ENCODE measurements around the gene MICALL1.

MICALL1 gene

DNA sequence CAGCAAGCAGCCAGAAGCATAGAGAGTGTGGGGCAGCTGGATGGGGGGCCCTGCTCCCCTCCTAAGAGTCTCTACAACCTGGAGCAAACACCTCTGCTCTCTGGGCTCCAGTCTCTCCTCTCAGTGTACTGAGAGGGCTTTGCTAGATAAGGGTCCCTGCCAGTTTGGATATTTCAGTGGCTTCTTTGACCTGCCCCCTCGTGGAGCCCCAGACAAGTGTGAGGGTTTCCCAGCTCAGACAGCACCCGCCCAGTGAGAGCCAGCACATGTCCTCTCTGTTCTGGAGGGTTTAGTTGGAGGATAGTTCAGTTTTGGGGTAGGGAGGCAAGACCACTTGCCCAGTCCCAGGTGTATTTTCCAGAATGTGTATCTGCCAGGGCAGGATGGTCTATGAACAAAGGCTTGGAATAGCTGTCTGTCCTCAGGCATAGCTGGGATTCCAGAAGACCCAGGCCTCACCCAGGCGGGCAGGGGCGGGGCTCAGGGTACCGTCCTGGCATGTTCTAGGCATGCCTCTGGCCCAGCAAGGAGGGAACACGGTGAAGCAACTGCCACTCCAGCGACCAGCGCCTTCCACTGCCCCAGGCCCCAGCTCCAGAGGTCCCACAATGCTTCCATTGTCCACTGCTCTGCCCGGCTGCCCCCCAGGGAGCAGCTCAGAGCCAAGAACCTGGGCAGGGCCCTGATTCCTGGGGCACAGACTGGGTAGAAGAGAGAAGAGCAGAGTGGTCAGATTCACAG lies 7.5 kb upstream of the MICALL1 start:
- Histone ChIP-seq H3K36me3 (replicated peaks) (no peaks in the 10 kb centered on the region), H3K27ac (no peak overlapping the region), H3K4me3 (ENCODE audit: low read depth, low read length) (no peak overlapping the region), H3K27me3 (replicated peaks) (no peaks in the 10 kb centered on the region)
- TF ChIP-seq, protein P1, sequence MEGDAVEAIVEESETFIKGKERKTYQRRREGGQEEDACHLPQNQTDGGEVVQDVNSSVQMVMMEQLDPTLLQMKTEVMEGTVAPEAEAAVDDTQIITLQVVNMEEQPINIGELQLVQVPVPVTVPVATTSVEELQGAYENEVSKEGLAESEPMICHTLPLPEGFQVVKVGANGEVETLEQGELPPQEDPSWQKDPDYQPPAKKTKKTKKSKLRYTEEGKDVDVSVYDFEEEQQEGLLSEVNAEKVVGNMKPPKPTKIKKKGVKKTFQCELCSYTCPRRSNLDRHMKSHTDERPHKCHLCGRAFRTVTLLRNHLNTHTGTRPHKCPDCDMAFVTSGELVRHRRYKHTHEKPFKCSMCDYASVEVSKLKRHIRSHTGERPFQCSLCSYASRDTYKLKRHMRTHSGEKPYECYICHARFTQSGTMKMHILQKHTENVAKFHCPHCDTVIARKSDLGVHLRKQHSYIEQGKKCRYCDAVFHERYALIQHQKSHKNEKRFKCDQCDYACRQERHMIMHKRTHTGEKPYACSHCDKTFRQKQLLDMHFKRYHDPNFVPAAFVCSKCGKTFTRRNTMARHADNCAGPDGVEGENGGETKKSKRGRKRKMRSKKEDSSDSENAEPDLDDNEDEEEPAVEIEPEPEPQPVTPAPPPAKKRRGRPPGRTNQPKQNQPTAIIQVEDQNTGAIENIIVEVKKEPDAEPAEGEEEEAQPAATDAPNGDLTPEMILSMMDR (IDR thresholded peaks at IDR 0.05; ENCODE audit: low read depth, low read length, missing control alignments) = no peak
- no peak for DNase-seq
- in situ Hi-C loops (cut with HindIII; ENCODE audit: low pct_ligation_motif_present, low sequenced_read_pairs) = no loop called here

DNA sequence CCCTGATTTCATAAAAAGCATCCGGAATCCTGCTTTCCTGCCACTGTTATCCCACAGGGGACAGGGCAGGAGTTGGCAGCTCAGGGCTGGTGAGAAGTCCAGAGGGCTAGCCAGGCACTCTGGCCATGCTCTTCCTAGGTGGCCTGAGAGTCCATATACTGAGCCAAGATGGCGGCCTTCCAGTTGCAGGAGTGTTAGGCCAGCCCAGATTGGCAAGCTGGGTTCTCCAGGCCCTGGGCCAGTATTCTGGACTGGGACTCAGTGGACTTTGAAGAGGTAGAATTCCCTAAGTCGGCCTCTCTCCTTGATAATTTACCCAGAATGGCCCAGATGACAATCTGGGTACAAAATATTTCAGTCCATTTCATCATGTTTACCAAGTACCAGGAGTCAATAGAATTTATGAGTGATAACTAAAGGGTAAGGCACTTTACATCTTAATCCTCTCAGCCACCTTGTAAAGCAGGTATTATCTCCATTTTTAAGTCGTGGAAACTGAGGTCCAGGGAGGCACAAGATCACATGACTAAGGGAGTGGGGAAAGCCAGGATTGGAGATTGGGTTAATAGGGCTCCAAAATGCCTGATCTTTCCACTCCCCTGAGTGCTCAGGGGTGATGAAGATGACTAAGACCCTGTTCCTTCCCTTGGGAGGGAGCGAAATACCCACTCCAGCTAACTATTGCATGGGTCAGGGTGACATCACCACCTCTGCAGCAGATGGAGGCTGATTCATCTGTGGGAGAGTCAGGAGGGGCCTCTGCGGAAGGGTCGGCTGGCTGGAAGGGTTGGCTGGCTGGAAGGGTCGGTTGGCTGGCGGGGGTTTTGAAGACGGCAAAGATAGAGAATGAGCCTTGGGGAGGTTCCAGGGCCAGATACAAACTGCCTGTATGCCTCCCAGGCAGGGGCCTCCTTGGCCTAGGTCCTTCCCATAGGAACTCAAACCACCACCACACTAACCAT lies 1.2 kb upstream of the MICALL1 start:
- no peaks in the 10 kb centered on the region for H3K36me3 ChIP-seq (replicated peaks)
- H3K27ac ChIP-seq = peak overlapping the region; percentile 95
- H3K4me3 ChIP-seq (ENCODE audit: low read depth, low read length) = peak overlapping the region; percentile 44
- TF ChIP-seq, protein P1 (IDR thresholded peaks at IDR 0.05; ENCODE audit: low read depth, low read length, missing control alignments) = no peak
- in situ Hi-C loops (cut with HindIII; ENCODE audit: low pct_ligation_motif_present, low sequenced_read_pairs) = no loop called here
- H3K27me3 ChIP-seq (replicated peaks) = no peaks in the 10 kb centered on the region
- DNase-seq = peak; percentile 98

DNA sequence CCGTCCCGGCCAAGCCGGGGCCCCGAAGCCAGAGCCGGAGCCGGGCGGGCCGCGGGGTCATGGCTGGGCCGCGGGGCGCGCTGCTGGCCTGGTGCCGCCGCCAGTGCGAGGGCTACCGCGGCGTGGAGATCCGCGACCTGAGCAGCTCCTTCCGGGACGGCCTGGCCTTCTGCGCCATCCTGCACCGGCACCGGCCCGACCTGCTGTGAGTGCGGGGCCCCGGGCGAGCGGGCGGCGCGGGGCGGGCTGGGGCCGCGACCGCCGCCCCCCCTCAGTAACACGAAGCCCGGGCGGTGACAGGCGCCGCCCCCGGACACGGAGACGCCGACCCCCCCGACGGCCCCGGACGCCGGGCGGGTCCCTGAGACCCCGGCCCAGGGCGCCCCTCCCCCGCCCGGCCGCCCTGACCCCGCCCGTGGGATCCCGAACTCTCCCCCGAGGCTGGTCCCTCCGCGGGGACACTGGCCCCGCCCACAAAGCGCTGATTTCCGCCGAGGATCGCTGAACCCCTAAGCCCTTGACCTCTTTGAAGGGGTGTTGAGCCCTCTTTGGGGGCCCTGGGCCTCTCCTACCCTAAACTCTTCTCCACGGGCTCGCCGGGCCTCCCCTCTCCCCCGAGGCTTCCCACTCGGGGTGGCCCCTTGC lies 389 bp downstream of the MICALL1 start:
- peak overlapping the region; percentile 95 for H3K27ac ChIP-seq
- in situ Hi-C loops (cut with HindIII; ENCODE audit: low pct_ligation_motif_present, low sequenced_read_pairs) = no loop called here
- H3K36me3 ChIP-seq (replicated peaks) = no peaks in the 10 kb centered on the region
- H3K4me3 ChIP-seq (ENCODE audit: low read depth, low read length) = peak overlapping the region; percentile 69
- TF ChIP-seq, protein P1 (IDR thresholded peaks at IDR 0.05; ENCODE audit: low read depth, low read length, missing control alignments) = no peak
- H3K27me3 ChIP-seq (replicated peaks) = no peaks in the 10 kb centered on the region
- no peak for DNase-seq

DNA sequence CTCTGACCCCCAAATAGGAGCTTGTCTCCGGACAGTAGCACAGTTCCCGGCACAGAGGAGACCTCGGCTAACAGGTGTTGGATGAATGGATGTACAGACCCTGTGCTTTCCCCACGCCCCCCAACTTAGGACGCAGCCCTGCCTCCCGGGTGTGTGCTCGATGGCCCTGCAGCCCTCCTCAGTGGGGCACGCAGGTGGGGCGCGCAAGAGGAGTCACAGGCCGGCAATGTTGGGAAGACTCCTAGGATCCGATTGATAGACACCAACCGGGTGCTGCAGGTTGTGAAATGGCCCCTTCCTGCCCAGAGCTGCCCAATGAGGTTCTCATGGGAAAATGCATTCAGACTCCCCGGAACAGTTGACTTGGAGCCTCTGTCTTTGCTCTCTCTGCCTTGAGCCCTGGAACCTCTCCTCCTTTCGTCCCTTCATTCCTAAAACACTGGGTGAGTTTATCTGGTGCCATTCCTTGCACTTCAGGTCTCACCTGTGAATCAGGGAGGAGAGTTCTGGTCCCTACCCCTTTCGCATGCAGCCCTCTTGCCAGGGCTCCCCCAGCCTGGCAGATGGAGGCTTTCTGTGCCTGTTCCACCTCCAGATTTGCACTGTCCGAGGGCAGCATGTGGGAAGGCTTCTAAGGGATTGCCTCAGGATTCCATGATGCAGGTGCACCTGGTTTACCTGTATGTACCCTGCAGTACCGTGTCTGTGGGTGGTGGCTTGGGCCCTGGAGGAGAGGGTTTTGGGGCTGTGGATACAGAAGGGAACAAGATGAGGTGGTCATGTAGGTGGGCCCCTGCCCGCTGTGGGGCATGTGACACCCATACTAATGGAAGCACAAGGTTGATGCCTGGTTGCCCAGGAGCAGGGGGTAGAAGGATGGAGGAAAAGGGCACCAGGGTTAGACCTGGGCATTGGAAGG lies 1.2 kb downstream of the MICALL1 start:
- H3K27me3 ChIP-seq (replicated peaks) = no peaks in the 10 kb centered on the region
- peak overlapping the region; percentile 95 for H3K27ac ChIP-seq
- TF ChIP-seq, protein P1 (IDR thresholded peaks at IDR 0.05; ENCODE audit: low read depth, low read length, missing control alignments) = no peak
- in situ Hi-C loops (cut with HindIII; ENCODE audit: low pct_ligation_motif_present, low sequenced_read_pairs) = no loop called here
- H3K4me3 ChIP-seq (ENCODE audit: low read depth, low read length) = peak overlapping the region; percentile 69
- no peak for DNase-seq
- H3K36me3 ChIP-seq (replicated peaks) = peaks cover 8% of the 10 kb centered on the region

DNA sequence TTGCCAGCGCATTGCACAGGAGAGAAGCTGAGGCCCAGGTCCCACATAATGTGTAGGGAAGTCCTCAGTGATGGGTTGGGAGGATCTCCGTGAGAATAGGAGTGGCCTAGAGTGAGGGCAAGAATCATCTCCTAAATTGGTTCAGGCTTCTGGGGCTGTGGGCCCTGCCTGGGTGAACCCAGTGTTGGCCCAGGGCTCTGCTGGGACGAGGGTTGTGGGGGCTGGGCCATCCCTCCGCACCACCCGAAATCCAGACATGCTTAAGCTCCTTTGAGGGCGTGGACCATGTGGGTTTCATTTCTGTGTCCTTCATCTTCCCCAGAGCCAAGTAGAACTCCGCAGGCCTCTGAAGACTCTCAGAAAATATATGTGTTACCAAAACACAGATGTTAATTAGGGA lies 3.7 kb downstream of the MICALL1 start:
- Histone ChIP-seq H3K27ac (no peak overlapping the region), H3K36me3 (replicated peaks) (peaks cover 27% of the 10 kb centered on the region), H3K27me3 (replicated peaks) (no peaks in the 10 kb centered on the region), H3K4me3 (ENCODE audit: low read depth, low read length) (no peak overlapping the region)
- DNase-seq = no peak
- in situ Hi-C loops (cut with HindIII; ENCODE audit: low pct_ligation_motif_present, low sequenced_read_pairs) = no loop called here
- TF ChIP-seq, protein P1 (IDR thresholded peaks at IDR 0.05; ENCODE audit: low read depth, low read length, missing control alignments) = no peak
